IMR-90 (cell line): ENCODE measurements around the gene HPN.

Source experiments
- BHLHE40 ChIP-seq: fragments of 150-350 bp; IDR thresholded peaks from 2 replicates; pipeline ENCODE4 v1.6.1; 2016; ENCODE audit warnings: mild to moderate bottlenecking, low read depth, low read length
- CEBPB ChIP-seq: IDR thresholded peaks from 2 replicates; pipeline ENCODE4 v1.6.1; 2012; ENCODE audit warnings: low read depth, low read length, improper control_type of control experiment
- CTCF ChIP-seq: conservative IDR thresholded peaks from 2 replicates; pipeline ENCODE4 v1.5.1; 2012; ENCODE audit warnings: mild to moderate bottlenecking, low read depth, low read length, improper control_type of control experiment
- ELK1 ChIP-seq: fragments of 150-350 bp; IDR thresholded peaks from 2 replicates; pipeline ENCODE4 v1.6.1; 2016; ENCODE audit warnings: low read depth, mild to moderate bottlenecking, low read length, moderate library complexity, borderline replicate concordance
- FOS ChIP-seq: fragments of 150-350 bp; IDR thresholded peaks from 2 replicates; pipeline ENCODE4 v1.6.1; 2016; ENCODE audit warnings: low read depth, low read length
- MAZ ChIP-seq: IDR thresholded peaks from 2 replicates; pipeline ENCODE4 v1.6.1; 2012; ENCODE audit warnings: low read depth, mild to moderate bottlenecking, low read length, improper control_type of control experiment, moderate library complexity, borderline replicate concordance
- MXI1 ChIP-seq: IDR thresholded peaks from 2 replicates; pipeline ENCODE4 v1.6.1; 2012; ENCODE audit warnings: low read depth, mild to moderate bottlenecking, low read length, moderate library complexity, borderline replicate concordance
- NFE2L2 ChIP-seq: fragments of 150-350 bp; IDR thresholded peaks from 2 replicates; pipeline ENCODE4 v1.6.1; 2016; ENCODE audit warnings: low read depth, mild to moderate bottlenecking, low read length
- POLR2A ChIP-seq: IDR thresholded peaks from 2 replicates; pipeline ENCODE4 v1.6.1; 2012; ENCODE audit warnings: mild to moderate bottlenecking, low read depth, low read length
- RAD21 ChIP-seq: IDR thresholded peaks from 2 replicates; pipeline ENCODE4 v1.6.1; 2012; ENCODE audit warnings: low read length, improper control_type of control experiment
- RCOR1 ChIP-seq: IDR thresholded peaks from 2 replicates; pipeline ENCODE4 v1.6.1; 2012; ENCODE audit warnings: mild to moderate bottlenecking, low read length, improper control_type of control experiment; ENCODE audit not compliant: insufficient replicate concordance
- USF2 ChIP-seq: fragments of 150-350 bp; IDR thresholded peaks from 2 replicates; pipeline ENCODE4 v1.6.1; 2017; ENCODE audit warnings: mild to moderate bottlenecking, antibody characterized with exemption, low read length, low read depth

- no peak for TF ChIP-seq CTCF
- no peak for TF ChIP-seq BHLHE40
- no peak for TF ChIP-seq MXI1
- no peak for TF ChIP-seq POLR2A
- no peak for TF ChIP-seq CEBPB
- TF ChIP-seq USF2, result no peak
- no peak for TF ChIP-seq NFE2L2
- no peak for TF ChIP-seq RCOR1
- TF ChIP-seq MAZ, result no peak
- no peak for TF ChIP-seq FOS
- TF ChIP-seq RAD21, result no peak
- no peak for TF ChIP-seq ELK1
Observed at GRCh38 chr19:35013820-35014754, 27.4 kb upstream of the HPN start.
